Body of pancreas (tissue), 4 donors: ENCODE data around the gene ACP3. TPM values are rescaled to one million over a fixed set of nuclear protein-coding genes. Genes with fewer than 3 reads are reported as not detected.

ENCODE experiments used
- ATAC-seq: fragments of 150-250 bp; one replicate; pipeline ENCODE4 v1.9.1; 2016
- DNase-seq, 4 donors: peaks; one replicate each; pipeline ENCODE4 v3.0.0-alpha.2; 2019
- H3K27ac ChIP-seq, 4 donors: fragments of 200-600 bp; sonication (generic); 1 replicate in 3 of 4; 2 replicates in 1 of 4; pipeline versions ENCODE4 v1.5.1 to v1.6.1; 2016 to 2019; ENCODE audit warnings: mild to moderate bottlenecking in 1 of 4, mixed read lengths in 1 of 4, moderate library complexity in 1 of 4
- H3K27me3 ChIP-seq, 2 donors: fragments of 200-600 bp; sonication (generic); one replicate each; pipeline ENCODE4 v1.6.0; 2016; ENCODE audit warnings: mild to moderate bottlenecking in 1 of 2
- H3K36me3 ChIP-seq, 2 donors: fragments of 200-600 bp; sonication (generic); replicated peaks in 1 of 2; 2 replicates each; pipeline ENCODE4 v1.5.1; 2016; ENCODE audit warnings: low read depth in 2 of 2; ENCODE audit not compliant: insufficient read depth in 1 of 2
- H3K4me1 ChIP-seq: fragments of 200-600 bp; sonication (generic); one replicate; pipeline ENCODE4 v1.6.0; 2016
- H3K4me3 ChIP-seq, 2 donors: fragments of 200-600 bp; sonication (generic); 1 replicate in 1 of 2; 2 replicates in 1 of 2; pipeline ENCODE4 v1.5.1; 2016 to 2019
- H3K9me3 ChIP-seq, 3 donors: fragments of 200-600 bp; sonication (generic); 1 replicate in 2 of 3; 2 replicates in 1 of 3; pipeline ENCODE4 v1.5.1; 2016
- CTCF ChIP-seq, 7 experiments: fragments of 450-650 bp in 4 of 7; fragments of 200-600 bp in 3 of 7; sonication (generic) in 3 of 7; IDR thresholded peaks; one replicate each; pipeline ENCODE4 v1.5.1; 2016 to 2019; ENCODE audit warnings: antibody characterized with exemption in 7 of 7
- POLR2A ChIP-seq, 3 donors: fragments of 450-650 bp; IDR thresholded peaks; one replicate each; pipeline ENCODE4 v1.6.1; 2016; ENCODE audit warnings: antibody characterized with exemption in 3 of 3, mild to moderate bottlenecking in 2 of 3
- WGBS, 2 donors: methylation state at CpG; one replicate each; pipeline ENCODE4 v1.1.5; 2017; 5-methylcytosine and 5-hydroxymethylcytosine counted together
- intact Hi-C: fragments of 100-400 bp; cut with DNase I; formaldehyde crosslinking; loops from one replicate; pipeline ENCODE4 v1.15.1; 2023
- total RNA-seq, 2 donors: library from RNA; depleted of rRNA; stranded (reverse); fragments of >200 nt; gene quantifications; one replicate each; pipeline ENCODE4 v1.1.0, GENCODE V29; 2016

The ACP3 gene
- total RNA-seq, 2 donors from 2014 or later, result 0.33 to 1.6 TPM

GRCh38 chr3:132351222-132351806, 34.1 kb downstream of the ACP3 start:
- Histone ChIP-seq H3K27ac (no peak overlapping the region), H3K9me3 (no peaks in the 10 kb centered on the region), H3K36me3 (no peaks in the 10 kb centered on the region), H3K27me3 (no peaks in the 10 kb centered on the region), H3K4me1 (peaks cover 10% of the 10 kb centered on the region), H3K4me3 (no peak overlapping the region)
- 58 to 64% methylated on average over 5 of the region's 5 CpGs for WGBS, 2 donors
- DNase-seq (no peak), ATAC-seq (no peak)
- intact Hi-C loops, result loop anchor here (10.0 kb wide), 1 partner anchor 53 kb away; no protein-coding TSS in a partner anchor
- TF ChIP-seq CTCF (IDR thresholded peaks at IDR 0.05) (no peak), POLR2A (IDR thresholded peaks at IDR 0.05) (no peak)

- WGBS, 2 donors, result 17 to 22% methylated on average over 6 of the region's 6 CpGs
- TF ChIP-seq POLR2A (IDR thresholded peaks at IDR 0.05) (no peak), CTCF (IDR thresholded peaks at IDR 0.05) (peak; percentile 59 to 86 (median 79))
- Histone ChIP-seq H3K9me3 (no peaks in the 10 kb centered on the region), H3K27ac (no peak overlapping the region), H3K4me1 (no peaks in the 10 kb centered on the region), H3K27me3 (no peaks in the 10 kb centered on the region), H3K36me3 (no peaks in the 10 kb centered on the region), H3K4me3 (no peak overlapping the region)
- peak; percentile 87 for ATAC-seq
- intact Hi-C loops, result loop anchor here (10.0 kb wide), 1 partner anchor 52 kb away; no protein-coding TSS in a partner anchor
- DNase-seq, result peak; percentile 67 to 77 (median 71)
These were observed 35.4 kb downstream of the ACP3 start for GRCh38 chr3:132352556-132353143.

GRCh38 chr3:132354916-132355702, 37.9 kb downstream of the ACP3 start:
- Histone ChIP-seq H3K27ac (no peak overlapping the region), H3K4me3 (no peak overlapping the region), H3K27me3 (no peaks in the 10 kb centered on the region), H3K4me1 (no peaks in the 10 kb centered on the region), H3K9me3 (no peaks in the 10 kb centered on the region), H3K36me3 (no peaks in the 10 kb centered on the region)
- DNase-seq, result no peak
- 64 to 76% methylated on average over 9 of the region's 9 CpGs for WGBS, 2 donors
- no peak for TF ChIP-seq CTCF (IDR thresholded peaks at IDR 0.05)
- no peak for TF ChIP-seq POLR2A (IDR thresholded peaks at IDR 0.05)
- intact Hi-C loops, result loop anchor here (10.0 kb wide), 1 partner anchor 50 kb away; no protein-coding TSS in a partner anchor
- ATAC-seq, result no peak

- Histone ChIP-seq H3K27ac (no peak overlapping the region), H3K36me3 (no peaks in the 10 kb centered on the region), H3K27me3 (no peaks in the 10 kb centered on the region), H3K4me3 (no peak overlapping the region), H3K4me1 (no peaks in the 10 kb centered on the region), H3K9me3 (no peaks in the 10 kb centered on the region)
- DNase-seq, result no peak
- TF ChIP-seq CTCF (IDR thresholded peaks at IDR 0.05) (no peak), POLR2A (IDR thresholded peaks at IDR 0.05) (no peak)
- ATAC-seq, result no peak
- intact Hi-C loops, result loop anchor here (10.0 kb wide), 1 partner anchor 48 kb away; no protein-coding TSS in a partner anchor
- WGBS, 2 donors, result 78 to 84% methylated on average over 5 of the region's 5 CpGs
These were observed 39.4 kb downstream of the ACP3 start for GRCh38 chr3:132356568-132356967.
